GM18858 (cell line): Measurements from ENCODE around the gene FGL2.
"Not testable (repeated sequence)": the region's sequence is repeated elsewhere in the genome, so short reads cannot be mapped to it uniquely, and the experiment has no call there.

Experiments
- ATAC-seq: cut with Tn5 transposase; IDR thresholded peaks from one replicate; pipeline ENCODE4 v1.9.1; 2021; ENCODE audit not compliant: unreplicated experiment

Gene FGL2

DNA sequence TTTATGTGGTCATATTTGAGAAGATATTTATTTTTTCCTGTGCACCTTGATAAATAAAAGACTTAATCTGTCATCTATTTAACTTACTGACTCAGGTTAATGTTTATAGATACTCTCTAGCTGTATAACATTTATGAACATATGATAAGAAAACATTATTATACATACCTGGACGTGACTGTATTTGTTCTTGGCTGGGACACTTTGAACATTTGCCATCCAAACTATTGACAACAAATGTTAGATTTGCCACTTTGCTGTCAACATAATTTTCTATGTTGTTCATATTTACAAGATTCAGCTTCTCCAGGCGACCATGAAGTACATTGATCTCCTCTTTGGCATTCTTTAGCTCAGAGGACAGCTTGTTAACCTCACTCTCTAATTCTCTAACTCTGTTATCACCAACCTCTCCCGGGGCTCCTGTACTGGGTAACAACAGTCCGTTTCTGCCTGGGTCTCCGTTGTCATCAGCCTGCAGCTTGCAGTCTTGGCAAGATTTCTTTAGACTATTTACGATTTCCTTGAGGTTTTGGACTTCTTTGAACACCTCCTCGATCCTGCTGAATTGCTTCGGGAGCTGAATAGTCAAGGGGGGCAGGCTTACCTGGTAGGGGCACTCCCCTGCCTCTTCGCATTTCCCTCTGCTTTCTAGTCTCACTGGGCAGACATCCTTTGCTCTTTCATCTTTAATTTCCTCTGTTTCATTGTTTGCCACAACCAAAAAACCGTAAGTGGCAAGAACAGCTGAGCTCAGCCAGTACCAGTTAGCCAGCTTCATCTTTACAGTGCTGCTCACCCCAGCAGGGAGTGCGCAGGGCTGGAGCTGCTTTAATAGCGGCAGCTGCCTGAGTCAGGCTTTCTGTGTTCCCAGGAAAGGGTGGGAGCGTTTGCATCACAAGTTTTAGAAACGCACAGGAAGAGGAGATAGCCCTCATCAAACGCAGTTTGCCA lies at the start of gene FGL2:
TSS of gene FGL2 (minus strand) at position 807 of the 954 bp plus-strand sequence. CDS start at position 781, 26 bp downstream.
- ATAC-seq: no peak

DNA sequence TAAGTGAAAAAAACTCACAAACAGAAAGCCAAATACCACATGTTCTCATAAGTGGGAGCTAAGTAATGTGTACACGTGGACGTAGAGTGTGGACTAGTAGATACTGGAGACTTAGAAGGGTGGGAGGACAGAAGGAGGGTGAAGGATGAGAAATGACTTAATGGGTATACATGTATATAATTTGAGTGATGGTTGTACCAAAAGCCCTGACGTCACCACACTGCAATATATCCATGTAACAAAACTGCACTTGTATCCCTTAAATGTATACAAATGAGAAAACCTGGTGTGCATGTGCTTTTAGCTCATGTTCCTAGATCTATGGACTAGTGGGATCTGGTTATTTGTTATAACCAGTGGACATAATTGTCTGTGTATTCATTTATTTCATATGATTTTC lies 48.5 kb upstream of the FGL2 start:
- ATAC-seq: no peak

- ATAC-seq: no peak
Observed at GRCh38 chr7:77247206-77247850, 47.7 kb upstream of the FGL2 start.

DNA sequence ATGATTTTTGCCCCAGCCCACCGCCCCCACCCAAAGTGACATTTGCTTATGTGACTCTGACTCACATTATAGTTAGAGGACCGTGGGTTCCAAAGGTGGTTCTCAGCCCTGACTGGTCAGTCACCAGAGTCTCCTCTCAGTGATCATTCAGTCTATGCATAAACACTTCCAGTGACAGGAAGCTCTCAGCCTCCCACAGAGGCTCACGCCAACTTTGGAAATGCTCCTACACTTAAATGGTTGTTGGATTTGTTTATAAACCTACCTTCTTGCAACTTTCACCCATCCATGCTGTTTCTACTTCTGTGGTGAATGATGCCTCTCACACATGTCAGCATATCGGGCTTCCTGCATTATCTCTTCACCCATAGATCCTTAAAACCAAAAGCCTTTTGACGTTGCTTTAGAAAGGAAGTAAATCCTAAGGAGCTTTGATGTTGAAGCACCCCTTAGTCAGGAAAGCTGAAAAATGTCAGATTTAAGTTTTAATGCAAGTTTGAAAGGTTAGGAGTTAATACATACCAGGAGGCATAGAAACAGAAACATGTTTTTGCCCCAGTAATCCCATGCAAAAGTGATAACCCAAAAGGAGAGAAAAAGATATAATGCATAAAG lies 46.5 kb upstream of the FGL2 start:
- no peak for ATAC-seq

DNA sequence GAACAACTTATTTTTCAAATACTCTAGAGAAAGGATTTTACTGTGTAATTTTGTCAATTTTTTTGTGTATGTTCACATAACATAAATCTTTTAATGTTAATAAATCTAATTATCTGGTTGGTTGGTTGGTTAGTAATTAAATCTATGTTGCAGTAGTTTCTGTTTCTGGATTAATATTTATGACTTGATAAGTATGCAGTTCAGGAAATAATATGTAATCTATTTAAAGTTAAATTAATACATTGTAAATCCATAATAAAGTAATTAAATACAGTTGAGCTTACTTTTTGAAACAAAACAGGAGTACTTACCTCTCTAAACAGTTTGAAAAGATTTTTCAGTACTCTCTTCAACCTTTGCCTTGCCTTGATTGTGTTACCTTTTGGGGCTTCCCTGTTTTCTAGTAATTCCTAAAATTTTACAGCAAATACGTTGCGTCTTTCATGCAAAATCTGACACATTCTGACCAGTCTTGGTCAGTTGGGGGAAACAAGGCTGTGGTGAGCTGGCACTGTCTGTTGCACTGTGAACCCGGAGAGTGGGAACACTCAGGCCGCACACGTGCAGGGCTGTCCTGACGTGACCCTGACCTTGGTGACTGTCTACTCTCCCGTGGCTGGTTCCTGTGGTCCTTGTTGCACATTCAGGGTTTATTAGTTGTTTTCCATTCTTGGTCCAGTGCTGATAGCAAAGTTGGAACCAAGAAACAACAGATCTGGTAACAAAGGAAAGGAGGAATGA lies 45.6 kb upstream of the FGL2 start:
- ATAC-seq: no peak

GRCh38 chr7:77244222-77244934 lies 44.8 kb upstream of the FGL2 start:
- no peak for ATAC-seq

DNA sequence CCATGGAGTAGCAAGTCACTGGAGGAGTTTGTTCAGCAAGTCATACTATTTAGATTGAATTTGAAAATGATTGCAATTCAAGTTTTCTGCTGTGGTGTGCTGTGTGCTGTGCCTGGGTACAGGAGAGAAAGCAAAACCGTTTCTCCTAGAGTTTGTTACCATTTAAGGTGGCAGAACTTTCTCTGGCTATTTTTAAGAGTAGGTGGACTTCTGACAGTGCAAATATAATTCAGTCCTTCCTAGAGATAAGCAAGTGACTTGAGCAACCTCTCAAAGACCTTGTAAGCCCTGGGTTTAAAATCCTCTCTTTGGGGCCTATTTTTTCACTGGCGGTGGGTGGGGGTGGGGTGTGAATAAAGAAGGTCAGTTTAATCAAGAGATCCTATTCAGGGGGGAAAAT lies 42.9 kb upstream of the FGL2 start:
- no peak for ATAC-seq

DNA sequence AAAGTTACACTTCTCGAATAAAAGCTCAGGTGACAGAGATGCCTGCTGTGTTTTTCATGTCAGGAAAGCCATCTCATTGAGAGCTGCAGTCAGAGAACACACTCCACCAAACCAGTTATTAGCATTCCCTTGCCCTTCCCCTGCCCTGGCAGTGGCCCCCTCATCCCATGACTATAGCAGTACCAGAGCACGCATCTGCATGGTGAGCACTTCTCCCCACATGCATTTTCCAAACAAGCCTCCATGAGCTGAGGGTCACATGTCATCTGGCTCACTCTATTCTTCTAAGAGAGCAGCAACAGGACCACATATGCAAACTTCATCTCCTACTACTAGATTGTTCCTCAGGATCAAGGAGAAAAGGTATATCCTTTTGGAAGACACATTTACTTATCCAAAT lies 42.4 kb upstream of the FGL2 start:
- ATAC-seq: no peak

DNA sequence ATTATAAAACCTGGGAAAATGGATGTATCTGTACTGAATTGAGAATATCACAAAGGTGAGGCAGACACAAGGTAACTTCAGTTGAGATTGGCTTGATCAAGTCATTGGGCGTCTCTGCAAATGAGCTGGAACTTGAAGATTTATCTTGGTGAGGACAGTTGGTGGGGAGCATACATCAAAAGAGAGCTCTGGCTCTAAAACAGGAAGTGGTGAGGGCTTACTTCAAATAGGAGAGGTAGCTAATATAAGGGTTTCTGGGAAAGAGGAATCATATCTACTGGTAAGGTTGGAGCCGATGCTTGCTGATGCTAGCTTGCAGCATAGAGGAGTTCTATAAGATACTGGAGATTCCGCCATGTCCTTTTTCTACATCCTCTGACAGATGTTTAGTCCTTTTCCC lies 39.9 kb upstream of the FGL2 start:
- no peak for ATAC-seq

GRCh38 chr7:77238703-77239136 lies 39.1 kb upstream of the FGL2 start:
- ATAC-seq: no peak

- no peak for ATAC-seq
Observed at GRCh38 chr7:77235276-77235675, 35.7 kb upstream of the FGL2 start.

DNA sequence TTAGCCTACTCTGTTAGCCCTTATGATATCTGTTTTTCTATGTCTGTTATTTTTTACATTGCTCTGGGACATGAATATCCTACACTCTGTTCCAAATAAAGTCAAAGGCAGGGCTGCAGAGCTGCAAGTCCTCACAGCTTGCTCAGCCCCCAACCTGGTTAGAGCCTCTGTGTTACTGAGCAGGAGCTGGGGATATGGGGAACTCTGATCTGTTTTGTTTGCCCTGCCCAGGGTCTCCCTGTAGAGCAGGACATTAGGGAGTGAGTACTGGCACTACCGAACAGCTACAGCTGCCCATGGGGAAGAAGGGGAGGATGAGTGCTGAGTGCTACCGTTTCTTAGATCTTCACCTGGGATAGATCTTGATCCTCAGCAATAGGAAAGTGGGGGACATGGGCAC lies 32.8 kb upstream of the FGL2 start:
- ATAC-seq: no peak

- not testable (repeated sequence) for ATAC-seq
Observed at GRCh38 chr7:77228795-77229194, 29.2 kb upstream of the FGL2 start.

DNA sequence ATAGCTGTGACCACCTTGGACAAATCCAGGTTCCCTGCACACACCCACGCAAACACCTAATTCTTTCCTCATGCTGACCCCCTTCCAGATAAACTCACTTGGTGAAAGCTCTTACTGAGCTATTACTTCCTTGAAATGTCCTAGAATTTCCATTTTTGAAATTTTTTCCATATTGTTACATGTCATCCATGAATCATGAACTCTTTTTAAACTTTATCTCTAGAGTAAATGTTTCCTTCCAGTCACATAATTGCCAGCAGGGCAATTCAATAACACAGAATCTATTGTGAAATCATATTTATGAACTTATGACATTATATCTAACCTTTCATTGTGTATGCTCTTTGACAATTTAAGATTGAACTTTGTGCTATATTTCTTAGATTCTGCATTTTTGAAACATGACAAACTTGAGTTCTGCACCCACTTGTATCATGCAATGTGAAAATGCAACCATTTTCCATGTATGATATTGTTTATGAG lies 26.8 kb upstream of the FGL2 start:
- no peak for ATAC-seq

GRCh38 chr7:77223261-77223660 lies 23.6 kb upstream of the FGL2 start:
- ATAC-seq: no peak

- ATAC-seq: no peak
Observed at GRCh38 chr7:77222819-77223218, 23.2 kb upstream of the FGL2 start.

DNA sequence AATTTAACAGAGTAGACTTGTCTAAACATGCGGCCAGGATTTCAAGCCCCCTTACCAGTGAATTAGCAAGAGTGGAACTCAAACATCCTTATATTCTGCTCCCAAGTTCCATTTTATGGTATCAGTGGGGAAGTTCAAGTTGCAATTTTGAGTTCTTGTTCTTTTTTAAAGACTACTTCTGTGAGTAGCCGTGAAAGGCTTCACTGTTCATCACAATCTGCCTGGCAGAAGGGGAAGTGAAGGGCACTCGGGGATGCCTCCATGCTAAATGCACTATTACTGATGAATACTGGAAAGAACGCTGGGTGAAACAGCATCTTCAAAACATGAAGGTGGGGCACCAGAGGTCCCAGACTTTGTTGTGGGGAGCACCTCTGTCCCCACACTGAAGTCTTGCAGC lies 22.4 kb upstream of the FGL2 start:
- ATAC-seq: no peak

DNA sequence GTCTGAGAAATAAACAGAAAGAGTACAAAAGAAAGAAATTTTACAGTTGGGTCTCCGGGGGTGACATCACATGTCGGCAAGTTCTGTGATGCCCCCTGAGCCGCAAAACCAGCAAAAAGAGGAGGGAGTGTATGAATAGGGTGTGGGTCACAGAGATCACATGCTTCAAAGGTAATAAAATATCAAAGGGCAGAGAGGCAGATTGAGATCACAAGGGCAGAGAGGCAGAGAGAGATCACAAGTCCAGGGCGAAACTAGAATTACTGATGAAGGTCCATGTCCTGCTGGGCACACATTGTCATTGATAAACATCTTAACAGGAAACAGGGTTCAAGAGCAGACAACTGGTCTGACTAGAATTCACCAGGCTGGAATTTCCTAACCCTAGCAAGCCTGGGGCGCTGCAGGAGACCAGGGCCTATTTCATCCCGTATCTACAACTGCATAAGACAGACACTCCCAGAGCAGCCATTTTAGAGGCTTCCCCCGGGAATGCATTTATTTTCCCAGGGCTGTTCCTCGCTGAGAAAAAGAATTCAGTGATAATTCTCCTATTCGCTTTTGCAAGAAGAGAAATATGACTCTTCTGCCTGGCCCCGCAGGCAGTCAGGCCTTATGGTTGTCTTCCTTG lies 20.2 kb upstream of the FGL2 start:
- not testable (repeated sequence) for ATAC-seq

DNA sequence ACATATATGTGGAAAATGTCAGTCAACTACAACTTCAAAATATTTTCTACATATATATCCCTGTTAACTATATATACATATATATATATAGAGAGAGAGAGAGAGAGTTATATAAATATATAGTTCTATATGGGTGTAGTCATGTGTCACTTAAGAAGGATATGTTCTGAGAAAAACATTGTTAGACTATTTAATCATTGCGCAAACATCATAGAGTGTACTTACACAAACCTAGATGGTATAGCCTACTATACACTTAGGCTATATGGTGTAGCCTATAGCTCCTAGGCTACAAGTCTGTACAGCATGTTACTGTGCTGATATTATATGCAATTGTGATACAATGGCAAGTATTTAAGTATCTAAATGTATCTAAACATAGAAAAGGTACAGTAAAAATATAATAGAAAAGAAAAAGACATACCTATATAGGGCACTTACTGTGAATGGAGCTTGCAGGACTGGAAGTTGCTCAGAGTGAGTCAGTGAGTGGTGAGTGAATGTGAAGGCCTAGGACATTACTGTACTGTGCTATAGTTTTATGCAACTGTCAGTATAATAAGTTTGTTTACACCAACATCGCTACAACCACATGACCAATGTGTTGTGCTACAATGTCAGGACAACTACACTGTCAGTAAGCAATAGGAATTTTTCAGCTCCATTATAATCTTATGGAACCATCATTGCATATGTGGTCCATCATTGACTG lies 18.0 kb upstream of the FGL2 start:
- no peak for ATAC-seq
